Germinal center (tissue), 1 donor: ENCODE data around the gene LRRC36.

ENCODE experiments used
- DNase-seq: peaks from one replicate; pipeline ENCODE4 v3.0.0; 2012; ENCODE audit warnings: mixed read lengths, low spot score

LRRC36 gene

GRCh38 chr16:67326472-67327309 is at the start of gene LRRC36, which contains the start of gene KCTD19:
LRRC36 (plus strand) TSS chr16:67326815; CDS start chr16:67326863, 48 bp downstream.
KCTD19 (minus strand) TSS chr16:67326741; CDS start chr16:67326707, 34 bp downstream.
- DNase-seq = peak; percentile 80

- no peak for DNase-seq
These were observed 49.2 kb upstream of the LRRC36 start for GRCh38 chr16:67277294-67277998.

GRCh38 chr16:67277999-67278772 is 48.4 kb upstream of the LRRC36 start:
- no peak for DNase-seq

GRCh38 chr16:67278773-67279295 is 47.8 kb upstream of the LRRC36 start:
- DNase-seq = peak; percentile 72

GRCh38 chr16:67279296-67280089 is 47.1 kb upstream of the LRRC36 start, which contains the start of gene PLEKHG4:
PLEKHG4 (plus strand) TSS chr16:67279532; CDS start chr16:67280045, 513 bp downstream.
- peak; percentile 91 for DNase-seq

- DNase-seq = no peak
These were observed 46.3 kb upstream of the LRRC36 start for GRCh38 chr16:67280090-67281015.

- DNase-seq = no peak
These were observed 44.8 kb upstream of the LRRC36 start for GRCh38 chr16:67281536-67282446.

GRCh38 chr16:67282447-67282805 is 44.2 kb upstream of the LRRC36 start:
- DNase-seq = no peak

GRCh38 chr16:67283039-67283825 is 43.4 kb upstream of the LRRC36 start:
- DNase-seq = no peak

GRCh38 chr16:67283826-67284555 is 42.6 kb upstream of the LRRC36 start:
- DNase-seq = no peak

GRCh38 chr16:67284699-67285646 is 41.6 kb upstream of the LRRC36 start:
- no peak for DNase-seq

GRCh38 chr16:67286441-67287235 is 40.0 kb upstream of the LRRC36 start:
- no peak for DNase-seq

GRCh38 chr16:67287960-67288359 is 38.7 kb upstream of the LRRC36 start:
- no peak for DNase-seq

GRCh38 chr16:67291461-67291860 is 35.2 kb upstream of the LRRC36 start:
- DNase-seq = no peak

GRCh38 chr16:67294171-67294757 is 32.4 kb upstream of the LRRC36 start:
- no peak for DNase-seq
